ENCODE results near the gene CARS2.

GRCh38 chr13:110663491-110663890, 42.4 kb downstream of the CARS2 start:
- no peak for TF ChIP-seq CTCF (IDR thresholded peaks at IDR 0.05)
- no peak for TF ChIP-seq POLR2A (IDR thresholded peaks at IDR 0.05)

All from testis (tissue), 2 donors.